HL-60 (cell line): ENCODE data around the gene MFN2.

ENCODE experiments used
- DNase-seq, 2 experiments: peaks; one replicate each; pipeline ENCODE4 v3.0.0-alpha.2; 2010 to 2020; ENCODE audit warnings: low read depth in 1 of 2, low spot score in 1 of 2
- H3K27ac ChIP-seq: fragments of 250-450 bp; sonication (Bioruptor Pico); replicated peaks from 2 replicates; pipeline ENCODE4 v1.5.1; 2020; ENCODE audit warnings: mild to moderate bottlenecking, moderate library complexity
- H3K27me3 ChIP-seq: fragments of 250-450 bp; sonication (Bioruptor Pico); 2 replicates; pipeline ENCODE4 v1.5.1; 2021; ENCODE audit warnings: mild to moderate bottlenecking, moderate library complexity; ENCODE audit not compliant: insufficient read depth, poor library complexity, severe bottlenecking
- H3K4me3 ChIP-seq: replicated peaks from 2 replicates; pipeline ENCODE4 v1.5.1; 2011; ENCODE audit warnings: mild to moderate bottlenecking, control low read depth, low read length; ENCODE audit not compliant: insufficient read depth
- CTCF ChIP-seq: IDR thresholded peaks from one replicate; pipeline ENCODE4 v1.5.1; 2011; ENCODE audit warnings: low read length, control low read depth, inconsistent platforms; ENCODE audit not compliant: insufficient read depth
- GABPA ChIP-seq: IDR thresholded peaks from 2 replicates; pipeline ENCODE4 v1.6.1; 2012; ENCODE audit warnings: low read depth
- POLR2AphosphoS5 ChIP-seq: IDR thresholded peaks from 2 replicates; pipeline ENCODE4 v1.6.1; 2012; ENCODE audit warnings: low read depth
- REST ChIP-seq: IDR thresholded peaks from 2 replicates; pipeline ENCODE4 v1.6.1; 2012; ENCODE audit warnings: low read depth; ENCODE audit not compliant: insufficient replicate concordance
- SPI1 ChIP-seq: IDR thresholded peaks from 2 replicates; pipeline ENCODE4 v1.6.1; 2012; ENCODE audit warnings: low read depth, mild to moderate bottlenecking, borderline replicate concordance

The MFN2 gene

GRCh38 chr1:12059226-12059625 is 79.0 kb downstream of the MFN2 start:
- Histone ChIP-seq H3K27ac (no peak overlapping the region), H3K4me3 (no peak overlapping the region), H3K27me3 (peaks cover 13% of the 10 kb centered on the region)
- no peak for TF ChIP-seq REST
- no peak for TF ChIP-seq POLR2AphosphoS5
- TF ChIP-seq GABPA: no peak
- TF ChIP-seq CTCF: no peak
- no peak for TF ChIP-seq SPI1
- no peak for DNase-seq

GRCh38 chr1:12059722-12060464 is 79.6 kb downstream of the MFN2 start:
- H3K27ac ChIP-seq: no peak overlapping the region
- H3K4me3 ChIP-seq: no peak overlapping the region
- peaks cover 15% of the 10 kb centered on the region for H3K27me3 ChIP-seq
- no peak for DNase-seq
- TF ChIP-seq REST (no peak), GABPA (no peak), CTCF (no peak), SPI1 (no peak), POLR2AphosphoS5 (no peak)

GRCh38 chr1:12060500-12060899 is 80.3 kb downstream of the MFN2 start:
- Histone ChIP-seq H3K4me3 (no peak overlapping the region), H3K27me3 (peaks cover 15% of the 10 kb centered on the region), H3K27ac (no peak overlapping the region)
- DNase-seq: no peak
- TF ChIP-seq GABPA (no peak), POLR2AphosphoS5 (no peak), REST (no peak), SPI1 (no peak), CTCF (no peak)
